Suppressor macrophage treated with lipopolysaccharide for 1 hour (primary cell): Measurements from ENCODE around the gene EN2.

Experiments used
- DNase-seq, 3 donors: peaks; one replicate each; pipeline ENCODE4 v3.0.0-alpha.2; 2020 to 2022

Gene EN2

DNA sequence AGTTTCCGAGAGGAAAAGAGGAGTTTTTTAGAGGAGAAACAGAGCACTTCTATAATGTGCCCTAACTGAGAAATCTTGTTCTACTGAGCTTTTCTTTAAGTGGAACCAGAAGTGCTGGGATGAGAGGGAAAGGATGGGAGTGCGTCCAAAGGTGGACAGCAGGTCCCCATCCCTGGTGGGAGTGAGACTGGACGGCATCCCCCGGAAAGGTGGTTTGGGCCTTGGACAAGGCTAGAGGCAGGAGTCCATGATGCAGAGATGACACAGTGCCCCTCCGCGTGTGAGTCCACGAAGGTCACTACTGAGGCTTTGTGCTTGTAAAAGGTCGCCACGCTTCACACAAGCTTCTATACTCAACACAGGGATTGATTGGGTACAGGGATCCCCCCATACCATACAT is 6.1 kb upstream of the EN2 start:
- DNase-seq: no peak

GRCh38 chr7:155452505-155453295 is 5.2 kb upstream of the EN2 start:
- DNase-seq: no peak

DNA sequence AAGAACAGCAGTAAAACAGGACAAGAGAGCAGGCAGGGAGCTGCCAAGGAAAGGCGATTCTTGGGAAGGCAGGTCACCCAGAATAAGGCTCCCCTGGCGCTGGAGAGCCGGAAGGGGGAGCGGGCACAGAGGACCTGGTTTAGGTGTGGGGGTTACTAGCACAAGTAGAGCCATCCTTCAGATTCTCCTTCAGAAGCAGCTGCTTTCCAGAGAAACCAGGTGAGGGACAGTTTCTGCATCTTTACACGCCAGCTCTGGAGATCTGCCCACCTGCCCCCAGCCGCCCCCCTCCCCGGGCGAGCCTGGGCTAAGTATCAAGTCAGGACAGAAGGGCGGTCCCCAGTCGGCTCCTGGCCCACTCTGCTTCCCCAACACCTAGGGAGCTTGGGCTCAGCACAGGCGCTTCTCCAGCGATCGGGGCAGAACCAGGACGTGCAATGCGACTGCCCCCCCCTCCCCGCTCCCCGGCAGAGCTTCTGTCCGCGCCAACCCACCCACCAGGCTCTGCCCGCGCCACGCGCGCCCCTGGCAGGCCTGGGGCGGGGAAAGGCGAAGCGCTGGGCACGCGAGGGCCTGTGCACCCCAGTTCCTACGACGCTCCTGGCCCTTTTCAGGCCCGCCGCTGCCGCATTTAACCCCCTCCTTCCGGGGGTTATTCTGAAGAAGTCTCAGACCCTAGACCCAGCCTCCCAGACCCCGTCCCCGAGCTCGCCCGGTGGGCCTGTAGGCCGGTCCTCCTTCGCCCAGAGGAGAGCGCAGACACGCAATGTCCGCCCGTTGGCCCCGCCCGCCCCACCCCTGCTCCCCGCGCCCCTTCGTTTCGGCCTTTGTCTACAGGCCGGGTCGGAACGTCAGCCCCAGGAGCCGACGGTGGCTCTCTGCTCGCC is 4.4 kb upstream of the EN2 start:
- no peak for DNase-seq

- no peak for DNase-seq
Measured at GRCh38 chr7:155454183-155455112, 3.5 kb upstream of the EN2 start.

DNA sequence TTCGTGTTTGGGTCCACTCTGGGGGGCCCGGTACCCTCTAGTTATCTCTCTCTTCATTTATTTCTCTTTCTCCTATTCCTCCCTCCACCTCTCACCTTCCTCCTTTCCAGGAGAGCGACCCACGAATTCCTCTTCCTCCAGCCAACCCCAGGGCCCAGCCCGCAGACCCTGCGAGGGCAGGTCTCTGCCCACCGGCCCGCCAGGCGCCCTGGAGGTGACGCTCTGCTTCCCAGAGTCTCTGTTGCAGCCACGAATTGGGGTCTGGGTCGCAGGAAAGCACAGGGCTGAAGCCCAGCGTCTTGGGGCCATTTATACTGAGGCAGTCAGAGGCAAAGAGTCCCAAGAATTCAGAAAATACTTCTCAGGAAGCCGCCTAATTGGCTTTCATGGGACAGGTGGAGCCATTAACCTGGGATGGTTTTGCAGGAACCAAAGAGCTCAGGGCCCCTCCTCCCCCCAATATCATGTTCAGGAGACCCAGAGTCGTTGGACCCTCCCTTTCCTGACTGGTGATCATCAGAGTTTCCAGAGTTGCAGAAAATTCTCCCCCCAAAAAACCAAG is 2.7 kb upstream of the EN2 start:
- no peak for DNase-seq

DNA sequence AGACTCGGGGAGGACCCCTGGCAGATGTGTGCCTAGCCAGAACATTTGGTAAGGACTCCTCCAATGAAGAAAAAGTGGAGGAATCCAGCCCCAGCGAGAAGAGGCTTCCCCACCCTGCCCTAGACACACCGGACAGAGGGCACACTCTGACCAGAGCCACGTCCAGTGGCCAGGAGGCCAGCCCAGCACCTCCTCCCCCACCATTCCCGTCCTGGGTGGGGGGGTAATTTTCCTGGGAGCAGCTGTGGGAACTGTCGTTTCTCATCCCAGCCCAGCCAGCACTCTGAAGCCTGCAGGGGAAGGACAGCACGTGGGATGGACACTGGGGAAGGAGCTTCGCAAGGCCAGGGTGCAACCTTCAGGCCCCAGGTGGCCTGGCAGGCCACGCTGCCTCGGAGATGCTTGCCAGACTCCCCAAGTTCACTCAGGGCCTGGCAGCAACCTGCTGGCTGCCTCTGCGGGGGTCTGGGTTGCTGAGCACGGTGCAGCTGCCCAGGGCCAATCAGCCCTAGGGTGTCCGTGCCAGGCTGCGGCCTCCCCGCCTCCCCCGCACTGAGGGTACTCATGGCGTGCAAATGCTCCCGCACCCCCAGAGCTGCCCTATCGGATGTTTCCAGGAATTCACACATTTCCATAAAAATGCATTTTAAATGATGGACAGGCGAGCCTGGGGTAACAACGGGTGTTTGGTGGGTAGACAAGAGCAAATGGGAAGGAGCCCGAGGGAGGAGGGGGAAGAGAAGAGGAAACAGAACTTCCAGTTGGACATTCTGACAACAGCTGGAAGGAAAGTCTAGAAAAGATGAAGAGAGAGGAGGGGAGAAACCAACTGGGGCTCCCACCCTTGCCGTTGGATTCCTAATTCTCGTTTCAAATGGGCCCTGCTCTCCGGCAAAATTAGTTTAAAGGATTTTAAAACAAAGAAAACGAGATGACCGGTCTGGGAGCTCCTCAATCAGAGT is 1.9 kb upstream of the EN2 start:
- DNase-seq: no peak

- peak; percentile 59 to 84 (median 71) for DNase-seq
Measured at GRCh38 chr7:155456738-155457543, 988 bp upstream of the EN2 start.

DNA sequence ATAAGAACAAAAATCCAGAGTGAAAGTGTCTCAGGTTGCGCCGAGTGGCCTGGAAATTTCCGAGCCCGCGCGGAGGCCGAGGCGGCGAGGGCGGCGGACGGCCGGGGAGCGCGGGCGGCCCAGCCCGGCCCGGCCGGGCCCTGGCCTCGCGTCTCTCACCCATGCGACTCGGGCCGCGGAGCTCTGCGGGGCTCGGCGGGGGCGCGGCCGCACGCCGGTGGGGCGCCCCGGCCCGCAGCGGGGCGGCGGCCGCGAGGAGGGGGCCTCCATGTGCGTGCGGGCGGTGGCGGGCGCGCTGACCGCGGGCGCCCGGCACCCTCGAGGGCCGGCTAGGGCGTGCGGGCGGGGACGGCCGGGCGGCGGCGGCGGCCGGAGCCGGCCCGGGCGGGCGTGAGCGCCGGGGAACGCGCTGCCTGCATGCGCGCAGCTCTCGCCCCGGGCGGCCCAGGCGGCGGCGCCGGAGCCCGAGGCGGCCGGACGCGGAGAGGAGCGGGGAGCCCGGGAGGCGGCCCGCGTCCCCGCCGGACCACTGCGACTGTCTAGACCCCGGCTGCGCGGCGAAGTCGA is 302 bp upstream of the EN2 start:
- peak in 2 of 3 donors; percentile 39 to 44 for DNase-seq

DNA sequence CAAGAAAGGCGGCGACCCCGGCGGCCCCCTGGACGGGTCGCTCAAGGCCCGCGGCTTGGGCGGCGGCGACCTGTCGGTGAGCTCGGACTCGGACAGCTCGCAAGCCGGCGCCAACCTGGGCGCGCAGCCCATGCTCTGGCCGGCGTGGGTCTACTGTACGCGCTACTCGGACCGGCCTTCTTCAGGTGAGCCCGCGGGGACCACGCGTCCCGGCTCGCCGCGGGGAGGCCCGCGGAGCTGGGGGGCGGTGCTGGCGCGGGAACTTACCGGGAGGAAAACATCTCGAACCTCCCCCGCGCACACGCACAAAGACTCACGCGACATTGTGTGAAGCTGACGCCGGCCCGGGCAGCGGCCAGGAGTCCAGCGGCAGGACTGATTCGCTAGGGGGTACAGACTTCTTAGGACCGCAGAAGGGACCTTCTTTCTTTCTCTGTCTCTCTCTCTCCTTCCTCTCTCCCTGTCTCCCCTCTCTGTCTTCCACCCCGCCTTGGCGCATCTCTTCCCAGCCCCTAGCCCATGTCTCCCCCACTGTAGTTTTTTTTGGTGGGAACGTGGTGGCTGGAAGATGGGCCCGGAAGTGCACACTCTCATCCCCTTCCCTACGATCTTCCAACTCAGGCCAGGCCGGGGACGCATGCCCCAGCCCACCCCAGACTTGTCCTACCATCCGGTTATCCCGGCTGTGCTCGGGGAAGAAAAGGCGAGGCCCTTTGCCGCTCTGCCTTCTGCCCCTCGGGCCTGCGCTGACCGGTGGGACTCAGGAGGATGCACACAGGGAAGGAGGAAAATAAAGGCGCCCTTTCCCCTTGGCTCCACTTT is 1.2 kb downstream of the EN2 start:
- DNase-seq: no peak

DNA sequence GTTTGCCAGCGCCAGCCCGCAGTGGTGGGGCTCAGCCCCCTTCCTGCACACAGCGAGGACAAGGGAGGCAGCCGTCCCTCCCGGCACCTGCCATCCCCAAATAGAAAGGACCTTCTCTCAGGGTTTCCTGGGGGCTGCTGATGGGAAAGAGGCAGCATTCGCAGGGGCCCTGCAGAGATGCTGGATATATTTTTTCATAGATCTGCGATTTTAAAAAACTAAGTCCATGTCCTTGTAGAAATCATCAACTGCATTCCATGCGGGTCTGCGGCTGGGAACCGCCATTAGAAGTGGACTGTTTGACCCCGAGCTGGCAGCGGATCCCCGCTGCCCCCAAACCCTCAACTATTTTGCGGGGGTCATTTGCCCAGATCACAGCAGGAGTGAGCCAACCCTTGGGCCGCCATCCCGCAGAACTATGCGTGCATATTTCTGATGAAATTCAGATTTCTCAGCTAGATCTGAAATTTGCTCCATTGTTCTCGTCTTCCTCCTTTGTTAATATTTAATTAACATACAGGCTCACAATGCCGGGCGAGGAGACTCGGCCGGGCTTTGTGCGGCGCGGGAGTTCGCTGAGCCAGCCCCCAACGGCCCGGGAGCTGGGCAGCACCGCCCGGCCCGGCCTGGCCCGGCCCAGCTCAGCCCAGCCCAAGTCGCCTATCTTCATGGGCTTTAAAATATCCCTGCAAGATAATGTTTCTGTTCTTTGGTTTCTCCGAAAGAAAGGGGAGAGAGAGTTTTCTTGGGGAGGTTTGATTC is 2.0 kb downstream of the EN2 start:
- no peak for DNase-seq

DNA sequence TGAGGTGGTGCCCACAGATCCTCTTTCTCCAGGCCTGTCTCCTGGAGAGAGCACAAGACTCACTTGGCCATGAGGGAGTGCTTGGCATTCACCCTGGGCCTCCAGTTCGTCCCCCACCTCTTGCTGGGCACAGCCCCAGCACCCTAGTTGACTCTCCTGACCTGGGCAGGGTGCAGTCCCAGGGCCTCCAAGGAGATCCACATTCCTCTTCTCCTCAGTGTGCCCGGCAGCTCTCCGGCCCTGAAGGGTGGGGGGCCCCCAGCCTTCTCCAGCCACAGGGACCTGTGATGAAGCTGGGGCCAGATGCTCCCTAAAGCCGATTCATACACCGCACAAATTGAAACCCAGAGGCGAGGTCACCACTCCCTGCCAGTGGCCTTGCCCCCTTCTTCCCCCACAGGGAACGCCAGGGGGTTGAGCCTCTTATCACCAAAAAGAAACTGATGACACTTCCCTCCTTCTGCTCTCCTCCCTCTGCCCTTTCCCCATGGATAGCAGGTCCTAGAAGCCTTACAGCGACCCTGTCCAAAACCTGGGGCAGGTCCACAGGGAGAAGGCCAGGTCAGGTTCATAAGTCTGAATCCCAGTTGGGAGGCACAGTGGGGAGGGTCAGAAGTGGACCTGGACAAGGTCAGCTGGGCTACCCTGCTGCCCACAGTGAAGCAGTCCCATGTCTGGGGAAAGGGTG is 3.1 kb downstream of the EN2 start:
- DNase-seq: no peak

GRCh38 chr7:155461631-155462030 is 3.7 kb downstream of the EN2 start:
- no peak for DNase-seq

DNA sequence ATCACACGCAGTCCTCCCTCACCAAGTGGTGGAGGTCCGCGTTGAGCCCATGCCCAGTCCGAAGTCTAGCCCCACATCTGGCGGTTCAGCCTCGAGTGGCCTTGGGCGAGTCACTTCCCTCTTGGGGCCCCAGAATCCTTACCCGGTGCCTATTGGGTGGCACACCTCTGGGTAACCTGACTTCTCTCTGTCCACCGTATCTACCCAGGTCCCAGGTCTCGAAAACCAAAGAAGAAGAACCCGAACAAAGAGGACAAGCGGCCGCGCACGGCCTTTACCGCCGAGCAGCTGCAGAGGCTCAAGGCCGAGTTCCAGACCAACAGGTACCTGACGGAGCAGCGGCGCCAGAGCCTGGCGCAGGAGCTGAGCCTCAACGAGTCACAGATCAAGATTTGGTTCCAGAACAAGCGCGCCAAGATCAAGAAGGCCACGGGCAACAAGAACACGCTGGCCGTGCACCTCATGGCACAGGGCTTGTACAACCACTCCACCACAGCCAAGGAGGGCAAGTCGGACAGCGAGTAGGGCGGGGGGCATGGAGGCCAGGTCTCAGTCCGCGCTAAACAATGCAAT is 4.3 kb downstream of the EN2 start:
- no peak for DNase-seq

DNA sequence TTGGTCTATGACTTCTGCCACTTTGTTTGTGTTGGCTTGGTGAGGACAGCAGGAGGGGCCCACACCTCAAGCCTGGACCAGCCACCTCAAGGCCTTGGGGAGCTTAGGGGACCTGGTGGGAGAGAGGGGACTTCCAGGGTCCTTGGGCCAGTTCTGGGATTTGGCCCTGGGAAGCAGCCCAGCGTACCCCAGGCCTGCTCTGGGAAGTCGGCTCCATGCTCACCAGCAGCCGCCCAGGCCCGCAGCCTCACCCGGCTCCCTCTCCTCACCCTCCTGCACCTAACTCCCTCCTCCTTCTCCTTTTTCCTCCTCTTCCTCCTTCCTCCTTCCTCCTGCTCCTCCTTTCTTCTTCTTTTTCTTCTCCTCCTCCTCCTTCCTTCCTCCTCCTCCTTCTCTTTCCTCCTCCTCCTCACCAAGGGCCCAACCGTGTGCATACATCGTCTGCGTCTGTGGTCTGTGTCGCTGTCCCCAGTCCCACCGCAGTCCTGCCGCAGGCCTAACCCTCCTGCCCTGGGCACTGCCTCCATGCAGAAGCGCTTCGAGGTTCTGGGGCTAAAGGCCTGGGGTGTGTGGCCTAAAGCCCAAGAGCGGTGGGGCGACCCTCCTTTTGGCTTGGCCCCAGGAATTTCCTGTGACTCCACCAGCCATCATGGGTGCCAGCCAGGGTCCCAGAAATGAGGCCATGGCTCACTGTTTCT is 5.3 kb downstream of the EN2 start:
- DNase-seq: no peak

DNA sequence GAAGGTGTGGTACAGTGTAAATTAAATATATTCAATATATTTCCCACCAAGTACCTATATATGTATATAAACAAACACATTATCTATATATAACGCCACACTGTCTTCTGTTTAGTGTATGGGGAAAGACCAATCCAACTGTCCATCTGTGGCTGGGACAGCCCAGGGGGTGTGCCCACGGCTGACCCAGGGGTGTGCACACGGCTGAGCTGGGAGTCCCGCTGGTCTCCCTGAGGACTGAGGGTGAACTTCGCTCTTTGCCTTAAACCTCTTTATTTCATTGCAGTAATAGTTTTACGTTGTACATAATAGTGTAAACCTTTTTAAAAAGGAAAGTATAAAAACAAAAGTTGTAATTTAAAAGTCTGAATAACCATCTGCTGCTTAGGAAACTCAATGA is 6.3 kb downstream of the EN2 start:
- no peak for DNase-seq

DNA sequence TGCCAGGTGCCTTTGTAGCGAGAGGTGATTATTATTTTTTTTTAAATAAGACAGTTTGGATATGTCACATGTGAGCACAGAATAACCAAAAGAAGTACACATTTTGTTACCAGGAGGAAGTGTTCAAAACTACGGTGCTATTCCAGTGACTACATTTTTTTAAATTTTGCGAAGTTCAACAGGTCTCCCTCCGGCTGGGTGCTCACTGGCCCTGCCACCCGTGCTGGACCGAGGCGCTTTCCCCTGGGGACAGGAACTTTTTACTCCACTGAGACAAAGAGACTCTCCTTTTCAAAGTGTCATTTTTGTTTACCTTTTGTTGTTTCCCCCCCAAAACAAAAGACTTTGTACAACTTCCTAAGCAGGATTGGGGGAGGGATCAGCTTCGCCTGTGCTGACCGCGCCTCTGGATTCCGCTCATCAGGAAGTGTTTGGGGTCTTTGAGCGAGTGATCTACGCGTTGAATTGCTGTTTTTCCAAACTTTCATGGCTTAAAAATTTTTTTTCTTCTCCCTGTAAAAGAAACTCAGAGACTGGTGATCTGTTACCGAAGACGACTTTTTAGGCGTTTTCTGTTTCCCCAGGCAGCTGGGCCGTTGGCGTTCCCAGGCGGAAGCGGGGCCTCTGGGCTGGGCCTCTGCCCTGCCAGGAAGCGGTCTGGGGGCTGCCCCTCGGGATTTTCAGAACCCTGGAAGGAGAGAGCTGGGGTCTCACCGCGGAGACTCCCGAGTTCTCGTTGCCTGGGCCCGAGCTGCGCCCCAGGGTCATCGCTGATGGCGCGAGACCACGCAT is 7.2 kb downstream of the EN2 start:
- DNase-seq: no peak
